GM23338 (cell line): ENCODE measurements around the gene FXN. TPM values are rescaled to one million over a fixed set of nuclear protein-coding genes. Genes with fewer than 3 reads are reported as not detected.
A peak's percentile ranks its signal among the peaks of the same experiment; 100 is the strongest.

ENCODE experiments used
- ATAC-seq: fragments of 200-7000 bp; cut with Tn5 transposase; 3 replicates; pipeline ENCODE4 v1.9.1; 2020
- DNase-seq: peaks from one replicate; pipeline ENCODE4 v3.0.0-alpha.2; 2015; ENCODE audit warnings: low spot score
- H2AFZ ChIP-seq: fragments of 200-600 bp; sonication (generic); 2 replicates; pipeline ENCODE4 v1.8.0; 2016; ENCODE audit warnings: antibody characterized with exemption, mild to moderate bottlenecking, moderate library complexity
- H3F3A ChIP-seq: fragments of 200-600 bp; sonication (generic); replicated peaks from 2 replicates; pipeline ENCODE4 v1.8.0; 2017; ENCODE audit warnings: antibody characterized with exemption, mixed run types, low read depth
- H3K27ac ChIP-seq: fragments of 200-600 bp; sonication (generic); 2 replicates; pipeline ENCODE4 v1.6.1; 2016; ENCODE audit warnings: low read depth
- H3K27me3 ChIP-seq: fragments of 200-600 bp; sonication (generic); 2 replicates; pipeline ENCODE4 v1.8.0; 2016; ENCODE audit warnings: mild to moderate bottlenecking, mixed run types, moderate library complexity; ENCODE audit not compliant: insufficient read depth
- H3K36me3 ChIP-seq: fragments of 200-600 bp; sonication (generic); 2 replicates; pipeline ENCODE4 v1.8.0; 2016; ENCODE audit warnings: mild to moderate bottlenecking; ENCODE audit not compliant: insufficient read depth
- H3K4me1 ChIP-seq: fragments of 200-600 bp; sonication (generic); 2 replicates; pipeline ENCODE4 v1.8.0; 2016; ENCODE audit warnings: mild to moderate bottlenecking, moderate library complexity; ENCODE audit not compliant: insufficient read depth
- H3K4me2 ChIP-seq: fragments of 200-600 bp; sonication (generic); 2 replicates; pipeline ENCODE4 v1.7.1; 2017; ENCODE audit warnings: mixed run types
- H3K4me3 ChIP-seq: fragments of 200-600 bp; sonication (generic); 2 replicates; pipeline ENCODE4 v1.6.1; 2016; ENCODE audit warnings: mixed run types
- H3K79me2 ChIP-seq: fragments of 200-600 bp; sonication (generic); replicated peaks from 2 replicates; pipeline ENCODE4 v1.8.0; 2017; ENCODE audit warnings: mild to moderate bottlenecking; ENCODE audit not compliant: insufficient read depth
- H3K9me2 ChIP-seq: fragments of 200-600 bp; sonication (generic); 2 replicates; pipeline ENCODE4 v1.8.0; 2017; ENCODE audit not compliant: insufficient read depth
- H4K20me1 ChIP-seq: fragments of 200-600 bp; sonication (generic); replicated peaks from 2 replicates; pipeline ENCODE4 v1.8.0; 2017; ENCODE audit warnings: mild to moderate bottlenecking; ENCODE audit not compliant: insufficient read depth
- H3K27ac Mint-ChIP-seq: 2 replicates; pipeline ENCODE4 v1.8.0; 2020; ENCODE audit warnings: inconsistent platforms, mild to moderate bottlenecking, moderate library complexity, mixed read lengths
- H3K27me3 Mint-ChIP-seq: 3 replicates; pipeline ENCODE4 v1.8.0; 2022; ENCODE audit warnings: low read depth, mild to moderate bottlenecking, moderate library complexity, mixed read lengths, inconsistent platforms; ENCODE audit not compliant: insufficient read depth, poor library complexity
- H3K36me3 Mint-ChIP-seq: 3 replicates; pipeline ENCODE4 v1.8.0; 2021; ENCODE audit warnings: low read depth, mild to moderate bottlenecking, inconsistent platforms, moderate library complexity, mixed read lengths
- H3K4me1 Mint-ChIP-seq: 3 replicates; pipeline ENCODE4 v1.8.0; 2020; ENCODE audit warnings: mild to moderate bottlenecking, inconsistent platforms, mixed read lengths
- H3K4me3 Mint-ChIP-seq: 3 replicates; pipeline ENCODE4 v1.8.0; 2021; ENCODE audit warnings: moderate library complexity, mild to moderate bottlenecking, inconsistent platforms, mixed read lengths
- H3K9me3 Mint-ChIP-seq: 3 replicates; pipeline ENCODE4 v1.8.0; 2020; ENCODE audit warnings: moderate library complexity, mild to moderate bottlenecking, inconsistent platforms, mixed read lengths
- CREB1 ChIP-seq: fragments of 250-450 bp; sonication (Bioruptor Pico); IDR thresholded peaks from 2 replicates; pipeline ENCODE4 v1.5.0; 2020; ENCODE audit warnings: low read depth, mild to moderate bottlenecking, moderate library complexity
- CTCF ChIP-seq, 2 experiments: fragments of 200-600 bp in 1 of 2; sonication (generic) in 1 of 2; conservative IDR thresholded peaks; 2 replicates each; pipeline versions ENCODE4 v1.5.1 to v1.6.1; 2016 to 2017; ENCODE audit warnings: antibody characterized with exemption in 2 of 2, low read depth in 2 of 2, mild to moderate bottlenecking in 2 of 2, moderate library complexity in 1 of 2
- ETS1 ChIP-seq: IDR thresholded peaks from 2 replicates; pipeline ENCODE4 v1.6.1; 2016; ENCODE audit warnings: antibody characterized with exemption
- EZH2 ChIP-seq: fragments of 200-600 bp; sonication (generic); IDR thresholded peaks from one replicate; pipeline ENCODE4 v1.8.0; 2017; ENCODE audit warnings: antibody characterized with exemption, mild to moderate bottlenecking, low read depth; ENCODE audit not compliant: unreplicated experiment
- POLR2AphosphoS5 ChIP-seq: IDR thresholded peaks from 2 replicates; pipeline ENCODE4 v1.6.1; 2016; ENCODE audit warnings: antibody characterized with exemption, low read depth
- REST ChIP-seq: IDR thresholded peaks from one replicate; pipeline ENCODE4 v1.6.1; 2018; ENCODE audit warnings: antibody characterized with exemption; ENCODE audit not compliant: unreplicated experiment
- STAT1 ChIP-seq: IDR thresholded peaks from one replicate; pipeline ENCODE4 v1.6.1; 2016; ENCODE audit warnings: antibody characterized with exemption; ENCODE audit not compliant: unreplicated experiment
- ZNF462 ChIP-seq: fragments of 250-450 bp; sonication (Bioruptor Pico); IDR thresholded peaks from 2 replicates; pipeline ENCODE4 v1.5.0; 2020; ENCODE audit warnings: mild to moderate bottlenecking, moderate library complexity
- polyA plus RNA-seq: library from polyadenylated mRNA; unstranded; fragments of >200 nt; fragmentation: Nextera tagmentation; extraction: Ambion mirVana; gene quantifications from 2 replicates; pipeline ENCODE4 v1.2.1, GENCODE V29; 2016
- total RNA-seq: library from RNA; depleted of rRNA; stranded (reverse); fragments of >200 nt; shearing (Covaris generic); gene quantifications from 2 replicates; pipeline ENCODE4 v1.2.3, GENCODE V29; 2014

The FXN gene
- total and polyA plus RNA-seq, 2 experiments from 2014 or later, result 26.1 to 66.4 TPM

DNA sequence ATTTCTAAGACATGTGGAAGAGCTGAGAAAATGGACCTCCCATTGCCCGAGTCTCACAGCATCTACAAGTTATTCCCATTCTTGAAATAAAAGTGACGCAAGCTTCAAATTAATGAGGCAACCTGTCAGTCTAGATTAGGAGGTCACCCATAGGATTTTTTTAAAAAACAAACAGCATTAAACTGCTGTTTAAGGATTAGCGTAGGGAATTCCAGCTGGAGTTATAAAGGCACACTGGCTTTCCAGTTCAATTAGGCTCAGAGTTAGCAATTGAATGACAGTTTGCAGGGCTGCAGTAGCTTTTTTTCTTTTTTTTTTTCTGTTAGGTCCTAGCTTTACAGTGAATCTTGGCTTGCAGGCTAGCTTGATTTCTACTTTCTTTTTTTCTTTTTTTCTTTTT, 37.9 kb upstream of the FXN start:
- Histone ChIP-seq H3K4me2 (0 out of 2 replicates have a peak overlapping the region, but pooled peaks have one; percentile 7), H3K27ac (peak overlapping the region; percentile 77; the same call in 1 of the 2 replicates), H3K27me3 (no peaks in the 10 kb centered on the region), H3K9me2 (no peaks in the 10 kb centered on the region), H2AFZ (peak overlapping the region; percentile 4; the same call in 1 of the 2 replicates), H3K4me3 (no peak overlapping the region), H3K4me1 (peaks cover 27% of the 10 kb centered on the region), H3K79me2 (no peaks in the 10 kb centered on the region), H3K36me3 (no peaks in the 10 kb centered on the region), H3F3A (no peaks in the 10 kb centered on the region), H4K20me1 (no peaks in the 10 kb centered on the region)
- ATAC-seq, result no peak
- DNase-seq, result no peak
- TF ChIP-seq POLR2AphosphoS5 (no peak), STAT1 (no peak)
- Mint-ChIP-seq H3K9me3 (no peaks in the 10 kb centered on the region), H3K4me3 (no peak overlapping the region), H3K36me3 (no peaks in the 10 kb centered on the region; the same call in 2 of the 3 replicates), H3K27me3 (peaks cover 1% of the 10 kb centered on the region), H3K4me1 (peaks cover 36% of the 10 kb centered on the region), H3K27ac (peak overlapping the region; percentile 1)

- peaks cover 27% of the 10 kb centered on the region for H3K4me1 ChIP-seq
Measured at GRCh38 chr9:68998385-68998784, 37.2 kb upstream of the FXN start.

More at GRCh38 chr9:68998385-68998784, 37.2 kb upstream of the FXN start:
- H3K9me3 Mint-ChIP-seq, result no peaks in the 10 kb centered on the region
- no peaks in the 10 kb centered on the region for H3F3A ChIP-seq
- H3K4me1 Mint-ChIP-seq, result peaks cover 33% of the 10 kb centered on the region
- no peak overlapping the region for H3K27ac ChIP-seq
- no peaks in the 10 kb centered on the region for H4K20me1 ChIP-seq
- H3K4me3 ChIP-seq, result no peak overlapping the region
- no peak for DNase-seq
- no peaks in the 10 kb centered on the region for H3K27me3 Mint-ChIP-seq
- no peaks in the 10 kb centered on the region for H3K36me3 ChIP-seq
- no peaks in the 10 kb centered on the region for H3K9me2 ChIP-seq
- H3K4me3 Mint-ChIP-seq, result no peak overlapping the region
- H3K36me3 Mint-ChIP-seq, result no peaks in the 10 kb centered on the region
- H3K27me3 ChIP-seq, result no peaks in the 10 kb centered on the region
- H3K4me2 ChIP-seq, result no peak overlapping the region
- peak overlapping the region; percentile 81 for H2AFZ ChIP-seq
- TF ChIP-seq REST (no peak), EZH2 (no peak), STAT1 (no peak), CREB1 (no peak), CTCF (conservative IDR thresholded peaks at IDR 0.05; ENCODE audit: low read depth in 2 of 2) (no peak), ZNF462 (no peak), ETS1 (no peak)
- no peaks in the 10 kb centered on the region for H3K79me2 ChIP-seq
- no peak for ATAC-seq
- no peak overlapping the region for H3K27ac Mint-ChIP-seq
